WI38 (cell line): ENCODE data around the gene DHX34.

Source experiments
- H3K4me3 ChIP-seq: 2 replicates; pipeline ENCODE4 v1.5.1; 2011; ENCODE audit warnings: low read depth, mild to moderate bottlenecking, control low read depth, low read length
- TF ChIP-seq, protein P1 (sequence below): IDR thresholded peaks from 2 replicates; pipeline ENCODE4 v1.5.1; 2012; ENCODE audit warnings: low read depth, mild to moderate bottlenecking, control low read depth, low read length

DHX34 gene

DNA sequence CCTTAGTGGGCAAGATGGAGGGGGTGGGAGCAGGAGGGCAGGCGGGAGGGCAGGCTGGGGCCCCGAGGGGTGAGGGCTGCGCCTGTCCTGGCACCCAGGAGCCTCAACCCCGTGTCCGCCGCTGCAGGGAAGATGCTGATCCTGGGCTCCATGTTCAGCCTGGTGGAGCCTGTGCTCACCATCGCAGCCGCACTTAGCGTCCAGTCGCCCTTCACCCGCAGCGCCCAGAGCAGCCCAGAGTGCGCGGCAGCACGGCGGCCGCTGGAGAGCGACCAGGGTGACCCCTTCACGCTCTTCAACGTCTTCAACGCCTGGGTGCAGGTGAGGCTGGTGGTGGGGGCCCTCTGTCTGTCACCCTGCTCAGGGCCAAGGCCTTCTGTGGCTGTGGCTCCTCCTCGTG, 23.5 kb downstream of the DHX34 start:
- H3K4me3 ChIP-seq, result no peak overlapping the region
- TF ChIP-seq, protein P1, sequence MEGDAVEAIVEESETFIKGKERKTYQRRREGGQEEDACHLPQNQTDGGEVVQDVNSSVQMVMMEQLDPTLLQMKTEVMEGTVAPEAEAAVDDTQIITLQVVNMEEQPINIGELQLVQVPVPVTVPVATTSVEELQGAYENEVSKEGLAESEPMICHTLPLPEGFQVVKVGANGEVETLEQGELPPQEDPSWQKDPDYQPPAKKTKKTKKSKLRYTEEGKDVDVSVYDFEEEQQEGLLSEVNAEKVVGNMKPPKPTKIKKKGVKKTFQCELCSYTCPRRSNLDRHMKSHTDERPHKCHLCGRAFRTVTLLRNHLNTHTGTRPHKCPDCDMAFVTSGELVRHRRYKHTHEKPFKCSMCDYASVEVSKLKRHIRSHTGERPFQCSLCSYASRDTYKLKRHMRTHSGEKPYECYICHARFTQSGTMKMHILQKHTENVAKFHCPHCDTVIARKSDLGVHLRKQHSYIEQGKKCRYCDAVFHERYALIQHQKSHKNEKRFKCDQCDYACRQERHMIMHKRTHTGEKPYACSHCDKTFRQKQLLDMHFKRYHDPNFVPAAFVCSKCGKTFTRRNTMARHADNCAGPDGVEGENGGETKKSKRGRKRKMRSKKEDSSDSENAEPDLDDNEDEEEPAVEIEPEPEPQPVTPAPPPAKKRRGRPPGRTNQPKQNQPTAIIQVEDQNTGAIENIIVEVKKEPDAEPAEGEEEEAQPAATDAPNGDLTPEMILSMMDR, result no peak

DNA sequence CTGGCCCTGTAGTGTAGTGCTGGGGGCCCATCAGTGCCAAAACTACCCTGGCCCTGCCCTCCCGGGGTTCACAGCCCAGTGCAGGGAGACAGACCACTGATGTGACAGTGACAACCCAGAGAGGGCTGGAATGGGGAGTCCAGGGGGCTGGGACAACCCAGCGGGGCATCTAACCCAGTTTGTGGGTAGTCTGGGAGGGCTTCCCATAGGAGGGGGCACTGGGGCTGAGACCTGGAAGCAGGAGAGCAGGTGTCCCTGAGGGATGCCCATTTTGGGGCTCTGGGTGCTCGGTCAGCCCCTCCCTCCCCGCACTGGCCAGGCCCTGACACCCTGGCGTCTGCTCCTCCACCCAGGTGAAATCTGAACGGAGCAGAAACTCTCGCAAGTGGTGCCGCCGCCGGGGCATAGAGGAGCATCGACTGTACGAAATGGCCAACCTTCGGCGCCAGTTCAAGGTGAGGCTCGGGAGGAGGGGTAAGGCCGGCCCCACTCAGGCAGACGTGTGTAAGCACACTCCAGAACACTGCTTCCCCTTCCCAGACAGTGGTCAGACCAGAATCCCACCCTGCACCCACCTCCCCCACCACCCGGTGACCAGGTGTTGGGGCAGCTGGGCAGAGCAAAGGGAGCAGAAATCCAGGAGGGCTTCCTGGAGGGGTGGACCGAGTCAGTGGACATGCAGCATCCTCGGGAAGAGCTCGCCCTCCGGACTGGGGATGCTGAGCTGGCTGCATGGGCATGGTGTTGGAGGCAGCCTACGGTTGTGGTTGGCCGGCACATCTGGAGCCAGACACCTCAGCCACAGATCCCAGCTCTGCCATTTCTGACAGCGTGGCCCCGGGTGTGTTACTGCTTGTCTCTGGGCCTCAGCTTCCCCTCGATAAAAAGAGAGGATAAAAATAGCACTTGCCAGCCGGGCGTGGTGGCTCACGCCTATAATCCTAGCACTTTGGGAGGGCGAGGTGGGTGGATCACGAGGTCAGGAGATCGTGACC, 24.4 kb downstream of the DHX34 start:
- no peak overlapping the region for H3K4me3 ChIP-seq
- TF ChIP-seq, protein P1, result no peak

DNA sequence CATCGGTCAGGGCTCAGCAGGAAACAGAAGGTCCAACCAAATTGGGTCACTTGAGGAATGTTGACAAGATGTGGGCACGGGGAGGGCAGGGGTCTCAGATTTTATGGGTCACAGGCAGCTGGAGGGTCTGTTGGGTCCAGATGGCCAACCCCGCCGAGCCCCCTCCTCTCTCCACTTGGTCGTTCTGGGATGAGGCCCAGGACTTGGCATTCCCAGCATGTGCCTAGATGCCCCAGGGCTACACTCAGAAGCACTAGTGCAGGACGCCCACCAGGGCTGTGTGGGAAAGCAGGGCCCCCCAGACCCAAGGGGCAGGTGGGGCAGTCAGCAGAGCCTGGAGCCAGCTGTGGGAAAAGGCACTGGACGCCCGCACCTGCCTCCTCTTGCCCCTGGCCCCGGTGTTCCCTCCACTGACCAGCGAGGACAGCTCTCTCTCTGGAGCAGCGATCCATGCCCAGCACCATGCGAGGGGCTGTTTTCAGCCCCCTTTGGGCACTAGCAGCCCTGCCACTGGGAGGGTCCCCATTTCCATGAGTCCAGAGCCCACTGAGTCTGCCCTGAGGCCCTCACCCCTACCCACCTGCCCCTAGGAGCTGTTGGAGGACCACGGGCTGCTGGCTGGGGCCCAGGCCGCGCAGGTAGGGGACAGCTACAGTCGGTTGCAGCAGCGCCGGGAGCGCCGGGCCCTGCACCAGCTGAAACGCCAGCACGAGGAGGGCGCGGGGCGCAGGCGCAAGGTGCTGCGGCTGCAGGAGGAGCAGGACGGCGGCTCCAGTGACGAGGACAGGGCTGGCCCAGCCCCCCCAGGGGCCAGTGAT, 26.0 kb downstream of the DHX34 start:
- H3K4me3 ChIP-seq, result no peak overlapping the region
- TF ChIP-seq, protein P1, result no peak

DNA sequence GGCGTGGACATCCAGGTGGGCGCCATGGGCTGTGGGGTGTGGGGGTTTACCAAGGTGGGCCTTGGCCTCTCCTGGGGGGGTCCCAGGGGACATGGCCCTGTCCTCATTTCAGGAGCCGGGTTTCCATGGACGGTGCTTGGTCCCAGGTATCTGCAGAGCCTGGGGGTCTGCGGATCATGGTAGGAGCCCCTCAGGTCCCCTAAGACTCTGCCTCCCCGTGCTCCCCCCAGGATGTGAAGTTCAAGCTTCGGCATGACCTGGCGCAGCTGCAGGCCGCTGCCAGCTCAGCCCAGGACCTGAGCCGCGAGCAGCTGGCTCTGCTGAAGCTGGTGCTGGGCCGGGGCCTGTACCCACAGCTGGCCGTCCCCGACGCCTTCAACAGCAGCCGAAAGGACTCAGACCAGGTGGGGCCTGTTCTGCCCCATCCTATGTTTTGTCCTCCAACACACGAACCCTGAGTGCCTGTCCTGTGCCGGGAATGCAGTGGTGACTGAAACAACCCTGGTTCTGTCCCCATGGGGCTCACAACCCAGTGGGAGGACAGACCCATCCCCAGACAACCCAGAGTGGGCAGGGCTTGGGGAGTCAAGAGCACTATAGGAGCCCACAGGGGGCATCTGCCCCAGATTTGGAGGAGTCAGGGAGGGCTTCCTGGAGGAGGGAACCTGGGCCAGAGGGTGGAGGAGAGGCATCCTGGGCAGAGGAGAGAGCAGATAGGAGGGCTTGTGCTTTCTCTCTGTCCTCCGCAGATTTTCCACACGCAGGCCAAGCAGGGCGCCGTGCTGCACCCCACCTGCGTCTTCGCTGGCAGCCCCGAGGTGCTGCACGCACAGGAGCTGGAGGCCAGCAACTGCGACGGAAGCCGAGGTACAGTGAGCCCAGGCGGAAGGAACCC, 26.8 kb downstream of the DHX34 start:
- TF ChIP-seq, protein P1, result no peak
- H3K4me3 ChIP-seq, result no peak overlapping the region

DNA sequence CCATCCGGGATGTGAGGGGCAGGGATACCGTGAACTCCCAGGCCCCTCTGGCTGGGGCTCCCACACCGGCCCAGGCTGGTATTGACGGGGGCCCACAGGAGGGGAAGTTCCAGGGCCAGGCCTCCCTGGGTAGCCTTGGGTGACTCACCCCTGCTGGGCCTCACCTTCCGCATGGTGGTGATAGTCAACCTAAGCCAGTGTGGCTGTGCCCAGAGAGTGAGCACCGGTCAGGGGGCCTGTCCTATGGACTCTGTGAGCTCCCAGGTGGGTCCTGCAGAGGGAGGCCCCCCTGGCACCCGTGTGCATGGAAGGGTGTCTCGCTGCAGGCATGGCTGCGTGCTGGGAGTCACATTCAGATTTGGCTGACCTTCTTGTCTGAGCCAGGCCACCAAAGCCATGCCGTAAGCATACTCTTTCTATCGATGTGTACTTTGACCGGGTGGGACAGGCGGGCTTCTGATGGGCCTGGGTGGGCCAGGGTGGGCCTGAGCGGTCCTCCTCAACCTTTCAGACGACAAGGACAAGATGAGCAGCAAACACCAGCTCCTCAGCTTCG, 27.6 kb downstream of the DHX34 start:
- TF ChIP-seq, protein P1, result no peak

DNA sequence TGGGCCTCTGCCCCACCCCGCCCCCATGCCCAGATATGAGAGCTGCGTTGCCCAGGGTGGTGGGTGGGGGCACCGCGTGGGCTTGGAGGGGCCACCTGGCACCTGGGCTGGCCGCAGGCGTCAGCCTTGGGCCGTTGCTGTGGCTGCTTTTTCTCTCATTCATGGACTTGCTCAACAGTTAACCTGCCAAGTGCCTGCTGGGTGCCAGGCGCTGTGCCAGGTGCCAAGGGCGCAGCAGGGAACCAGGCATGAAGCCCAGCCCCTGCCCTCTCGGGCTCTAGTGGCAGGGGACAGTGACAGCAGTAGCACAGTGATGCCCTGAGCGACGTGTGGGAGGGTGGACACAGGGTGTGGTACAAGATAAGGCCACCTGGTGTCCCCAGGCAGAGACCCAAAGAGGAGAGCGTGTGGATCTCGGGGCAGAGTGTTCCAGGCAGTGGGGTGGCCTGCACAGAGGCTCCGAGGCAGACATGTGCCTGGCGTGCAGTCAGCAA, 28.1 kb downstream of the DHX34 start:
- TF ChIP-seq, protein P1, result no peak

More for the DNA sequence above, 27.6 kb downstream of the DHX34 start:
- no peak overlapping the region for H3K4me3 ChIP-seq

More for the DNA sequence above, 28.1 kb downstream of the DHX34 start:
- no peak overlapping the region for H3K4me3 ChIP-seq
